Measurements from ENCODE around the gene C10orf90. TPM values are rescaled to one million over a fixed set of nuclear protein-coding genes. Genes with fewer than 3 reads are reported as not detected.
"Not testable (repeated sequence)": the region's sequence is repeated elsewhere in the genome, so short reads cannot be mapped to it uniquely, and the experiment has no call there.

Gene C10orf90
- total RNA-seq, 6 donors from 2014 or later, result 1.0 TPM; not detected in 5

GRCh38 chr10:126387041-126387921, 283.2 kb downstream of the C10orf90 start:
- H3K9me3 ChIP-seq, result no peaks in the 10 kb centered on the region
- no peak overlapping the region for H3K27ac ChIP-seq
- WGBS, 2 donors, result 2% methylated on average over 33 to 46 of the region's 50 CpGs
- H3K36me3 ChIP-seq, result no peaks in the 10 kb centered on the region
- peaks cover 0 to 19% (median 8%) of the 10 kb centered on the region in 4 donors for H3K27me3 ChIP-seq
- peaks cover 0 to 21% (median 11%) of the 10 kb centered on the region in 4 donors for H3K4me1 ChIP-seq
- TF ChIP-seq POLR2AphosphoS5 (IDR thresholded peaks at IDR 0.05) (no peak), CTCF (IDR thresholded peaks at IDR 0.05) (peak; percentile 5 to 61 (median 52))
- H3K4me3 ChIP-seq, result peak overlapping the region in 3 of 4 donors; percentile 37 to 53 (median 50)
- ATAC-seq (ENCODE audit: low FRiP score in 2 of 2) (peak in 1 of 2 donors; percentile 74), DNase-seq (peak; percentile 32 to 92)

- DNase-seq, result no peak
- no peak overlapping the region for H3K27ac ChIP-seq
- no peak for ATAC-seq (ENCODE audit: low FRiP score in 2 of 2)
- 78% methylated on average over 5 of the region's 5 CpGs for WGBS, 2 donors
- H3K27me3 ChIP-seq, result peaks cover 0 to 19% (median 8%) of the 10 kb centered on the region in 4 donors
- no peaks in the 10 kb centered on the region for H3K9me3 ChIP-seq
- H3K4me3 ChIP-seq, result no peak overlapping the region
- TF ChIP-seq POLR2A (IDR thresholded peaks at IDR 0.05) (no peak), CTCF (IDR thresholded peaks at IDR 0.05) (no peak), EP300 (IDR thresholded peaks at IDR 0.05) (no peak), POLR2AphosphoS5 (IDR thresholded peaks at IDR 0.05) (no peak)
- H3K36me3 ChIP-seq, result no peaks in the 10 kb centered on the region
- H3K4me1 ChIP-seq, result peaks cover 0 to 21% (median 11%) of the 10 kb centered on the region in 4 donors
These were observed 286.1 kb downstream of the C10orf90 start for GRCh38 chr10:126384269-126384873.

- TF ChIP-seq CTCF (IDR thresholded peaks at IDR 0.05) (no peak), EP300 (IDR thresholded peaks at IDR 0.05) (no peak), POLR2AphosphoS5 (IDR thresholded peaks at IDR 0.05) (no peak), POLR2A (IDR thresholded peaks at IDR 0.05) (no peak)
- Histone ChIP-seq H3K36me3 (no peaks in the 10 kb centered on the region), H3K27ac (no peak overlapping the region), H3K27me3 (no peaks in the 10 kb centered on the region), H3K9me3 (no peaks in the 10 kb centered on the region), H3K4me3 (no peak overlapping the region), H3K4me1 (no peaks in the 10 kb centered on the region)
- no peak for DNase-seq
- 89 to 93% methylated on average over 7 of the region's 7 CpGs for WGBS, 2 donors
- no peak for ATAC-seq (ENCODE audit: low FRiP score in 2 of 2)
These were observed 290.0 kb downstream of the C10orf90 start for GRCh38 chr10:126380352-126381076.

GRCh38 chr10:126379166-126379565, 291.3 kb downstream of the C10orf90 start:
- H3K27ac ChIP-seq; H3K4me3 ChIP-seq; H3K4me1 ChIP-seq; ATAC-seq (ENCODE audit: low FRiP score in 2 of 2); H3K36me3 ChIP-seq; H3K9me3 ChIP-seq; H3K27me3 ChIP-seq; DNase-seq: not testable (repeated sequence)
- WGBS, 2 donors, result 78 to 83% methylated on average over 3 of the region's 3 CpGs

- Histone ChIP-seq H3K36me3 (no peaks in the 10 kb centered on the region), H3K27me3 (no peaks in the 10 kb centered on the region), H3K9me3 (no peaks in the 10 kb centered on the region), H3K4me1 (no peaks in the 10 kb centered on the region), H3K4me3 (no peak overlapping the region), H3K27ac (no peak overlapping the region)
- DNase-seq (no peak), ATAC-seq (ENCODE audit: low FRiP score in 2 of 2) (no peak)
- 83 to 84% methylated on average over 2 of the region's 2 CpGs for WGBS, 2 donors
- no peak for TF ChIP-seq EP300 (IDR thresholded peaks at IDR 0.05)
- TF ChIP-seq POLR2A (IDR thresholded peaks at IDR 0.05), result no peak
- no peak for TF ChIP-seq POLR2AphosphoS5 (IDR thresholded peaks at IDR 0.05)
- TF ChIP-seq CTCF (IDR thresholded peaks at IDR 0.05), result no peak
These were observed 293.5 kb downstream of the C10orf90 start for GRCh38 chr10:126376956-126377355.
